ENCODE measurements around the gene NLRP14.

NLRP14 gene, protein sequence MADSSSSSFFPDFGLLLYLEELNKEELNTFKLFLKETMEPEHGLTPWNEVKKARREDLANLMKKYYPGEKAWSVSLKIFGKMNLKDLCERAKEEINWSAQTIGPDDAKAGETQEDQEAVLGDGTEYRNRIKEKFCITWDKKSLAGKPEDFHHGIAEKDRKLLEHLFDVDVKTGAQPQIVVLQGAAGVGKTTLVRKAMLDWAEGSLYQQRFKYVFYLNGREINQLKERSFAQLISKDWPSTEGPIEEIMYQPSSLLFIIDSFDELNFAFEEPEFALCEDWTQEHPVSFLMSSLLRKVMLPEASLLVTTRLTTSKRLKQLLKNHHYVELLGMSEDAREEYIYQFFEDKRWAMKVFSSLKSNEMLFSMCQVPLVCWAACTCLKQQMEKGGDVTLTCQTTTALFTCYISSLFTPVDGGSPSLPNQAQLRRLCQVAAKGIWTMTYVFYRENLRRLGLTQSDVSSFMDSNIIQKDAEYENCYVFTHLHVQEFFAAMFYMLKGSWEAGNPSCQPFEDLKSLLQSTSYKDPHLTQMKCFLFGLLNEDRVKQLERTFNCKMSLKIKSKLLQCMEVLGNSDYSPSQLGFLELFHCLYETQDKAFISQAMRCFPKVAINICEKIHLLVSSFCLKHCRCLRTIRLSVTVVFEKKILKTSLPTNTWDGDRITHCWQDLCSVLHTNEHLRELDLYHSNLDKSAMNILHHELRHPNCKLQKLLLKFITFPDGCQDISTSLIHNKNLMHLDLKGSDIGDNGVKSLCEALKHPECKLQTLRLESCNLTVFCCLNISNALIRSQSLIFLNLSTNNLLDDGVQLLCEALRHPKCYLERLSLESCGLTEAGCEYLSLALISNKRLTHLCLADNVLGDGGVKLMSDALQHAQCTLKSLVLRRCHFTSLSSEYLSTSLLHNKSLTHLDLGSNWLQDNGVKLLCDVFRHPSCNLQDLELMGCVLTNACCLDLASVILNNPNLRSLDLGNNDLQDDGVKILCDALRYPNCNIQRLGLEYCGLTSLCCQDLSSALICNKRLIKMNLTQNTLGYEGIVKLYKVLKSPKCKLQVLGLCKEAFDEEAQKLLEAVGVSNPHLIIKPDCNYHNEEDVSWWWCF

DNA sequence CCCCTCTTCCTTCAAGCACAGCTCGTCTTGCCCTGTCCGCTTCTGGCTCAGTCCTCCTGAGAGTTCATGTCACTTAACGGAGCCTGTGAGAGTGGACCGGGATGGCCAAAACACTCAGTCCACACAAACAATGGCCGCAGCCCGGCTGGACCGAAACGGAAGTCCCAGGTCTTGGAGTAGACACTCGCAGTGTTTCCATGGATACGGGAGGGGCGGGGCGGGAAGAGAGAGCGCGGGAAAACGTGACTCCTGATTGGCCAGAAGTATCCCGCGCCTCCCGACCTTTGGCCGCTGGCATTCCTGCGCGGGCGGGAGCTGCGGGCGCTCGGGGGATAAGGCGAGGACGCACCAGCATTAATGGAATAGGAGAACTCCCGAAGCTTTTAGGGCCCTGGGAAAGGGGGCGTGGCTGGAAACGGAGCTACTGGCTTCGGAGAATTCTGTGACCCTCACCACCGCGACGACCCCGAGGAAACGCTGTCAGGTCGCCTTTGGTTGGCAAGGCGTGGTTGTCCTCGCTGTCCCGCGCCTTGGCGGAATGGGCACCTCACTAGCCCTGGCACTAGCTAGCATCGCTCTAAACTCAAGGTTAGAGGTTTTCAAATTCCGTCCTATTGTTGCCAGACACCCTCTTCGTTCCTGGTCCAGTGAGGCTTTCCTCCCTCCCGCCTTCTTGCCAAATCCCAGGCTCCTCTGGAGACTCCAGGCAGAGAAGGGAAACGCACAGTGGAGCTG, at the start of gene NLRP14, which contains the start of gene ZNF214:
Gene NLRP14, plus strand, starts transcription at position 297 of the 735 bp plus-strand sequence. CDS start 18,108 bp downstream, outside the sequence.
Gene ZNF214, minus strand, starts transcription at position 164 of the 735 bp plus-strand sequence. CDS start 17,511 bp downstream, outside the sequence.
- in situ Hi-C loops (cut with HindIII; ENCODE audit: low sequenced_read_pairs) = loop anchor here (5.0 kb wide), 1 partner anchor 48 kb away; no protein-coding TSS in a partner anchor

DNA sequence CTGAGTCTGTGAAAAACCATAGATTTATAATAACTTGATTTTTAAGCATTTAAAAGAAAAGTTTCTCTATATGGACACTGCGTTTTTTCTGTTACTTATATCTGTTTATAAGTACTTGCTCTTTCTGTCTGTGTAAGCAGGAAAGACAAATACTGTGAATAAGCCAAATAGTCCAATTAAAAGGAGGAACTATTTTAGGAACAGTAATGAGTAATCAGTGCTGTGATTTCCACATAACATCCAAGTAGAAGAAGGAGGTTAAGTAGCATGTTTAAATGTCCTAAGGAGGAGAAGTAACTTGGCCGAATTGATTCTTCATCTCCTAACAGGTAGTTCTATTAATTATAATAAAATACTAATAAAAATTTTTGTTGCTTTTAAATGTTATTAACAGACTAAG, 40.9 kb upstream of the NLRP14 start:
- in situ Hi-C loops (cut with HindIII; ENCODE audit: low sequenced_read_pairs) = no loop called here

DNA sequence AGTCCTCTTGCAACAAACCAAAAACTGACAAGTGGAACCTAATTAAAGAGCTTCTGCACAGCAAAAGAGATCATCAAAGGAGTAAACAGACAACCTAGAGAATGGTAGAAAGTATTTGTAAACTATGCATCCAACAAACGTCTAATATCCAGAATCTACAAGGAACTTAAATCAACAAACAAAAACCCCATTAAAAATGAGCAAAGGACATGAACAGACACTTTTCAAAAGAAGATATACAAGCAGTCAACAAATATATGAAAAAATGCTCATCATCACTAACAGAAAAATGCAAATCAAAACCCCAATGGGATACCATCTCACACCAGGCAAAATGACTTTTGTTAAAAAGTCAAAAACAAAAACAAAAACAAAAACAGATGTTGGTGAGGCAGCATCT, 33.8 kb upstream of the NLRP14 start:
- in situ Hi-C loops (cut with HindIII; ENCODE audit: low sequenced_read_pairs) = no loop called here

DNA sequence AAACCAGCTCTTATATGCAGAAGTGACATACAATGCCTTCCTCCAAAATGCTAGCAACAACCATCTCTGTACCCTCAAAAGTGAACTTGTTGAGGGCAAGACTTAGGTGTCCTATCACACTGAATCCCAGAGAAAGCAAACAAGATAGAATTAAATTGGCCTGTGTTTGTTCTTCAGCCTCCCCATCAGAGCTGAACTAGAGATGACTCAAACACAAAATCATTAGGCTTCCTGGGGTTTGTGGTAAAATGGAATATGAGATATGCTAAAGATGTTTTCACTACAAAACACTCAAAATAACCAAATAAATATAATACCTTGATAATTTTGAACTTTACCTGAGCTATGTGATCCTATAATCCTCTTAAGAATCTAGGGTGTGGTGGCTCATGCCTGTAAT, 31.8 kb upstream of the NLRP14 start:
- in situ Hi-C loops (cut with HindIII; ENCODE audit: low sequenced_read_pairs) = no loop called here

DNA sequence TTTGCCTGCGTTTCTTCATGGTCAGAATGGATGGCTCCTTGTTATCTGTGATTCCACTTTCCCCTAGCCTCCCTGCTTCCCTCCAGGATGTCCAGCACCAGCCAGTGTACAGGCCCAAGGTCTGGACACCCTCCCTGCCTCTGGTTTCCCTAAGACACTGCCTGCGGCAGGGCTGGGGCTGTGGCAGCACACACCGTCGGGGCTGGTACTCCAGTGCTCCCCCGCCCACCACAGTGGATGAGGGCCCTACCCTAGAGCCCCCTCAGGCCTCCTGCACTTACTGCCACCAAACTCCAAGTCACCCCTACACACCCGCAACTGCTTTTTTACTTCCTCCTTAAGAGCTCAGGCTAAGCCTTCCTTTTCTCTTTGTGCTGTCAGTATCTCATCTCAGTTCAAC, 29.1 kb upstream of the NLRP14 start:
- in situ Hi-C loops (cut with HindIII; ENCODE audit: low sequenced_read_pairs) = loop anchor here (5.0 kb wide), 2 partner anchors 34 to 56 kb away; no protein-coding TSS in a partner anchor

DNA sequence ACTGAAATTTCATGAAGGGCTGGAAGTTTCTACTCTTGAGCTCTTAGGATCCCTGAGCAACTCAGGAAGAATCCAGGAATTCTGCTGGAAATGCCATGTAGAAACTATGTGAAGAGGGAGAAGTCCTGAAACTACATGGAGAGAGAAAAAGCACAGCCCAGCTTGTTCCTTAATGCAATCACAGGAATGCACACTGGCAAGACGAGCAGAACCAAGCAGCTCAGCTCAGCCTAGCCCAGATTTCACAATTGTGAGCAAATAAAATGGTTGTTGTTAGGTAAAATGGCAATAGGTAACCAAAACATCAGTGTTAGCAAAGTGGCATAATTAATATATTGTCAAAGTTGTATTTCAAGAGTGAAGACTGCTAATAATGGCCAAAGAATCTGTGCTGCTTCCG, 28.3 kb upstream of the NLRP14 start:
- in situ Hi-C loops (cut with HindIII; ENCODE audit: low sequenced_read_pairs) = loop anchor here (5.0 kb wide), 2 partner anchors 35 to 55 kb away; no protein-coding TSS in a partner anchor

DNA sequence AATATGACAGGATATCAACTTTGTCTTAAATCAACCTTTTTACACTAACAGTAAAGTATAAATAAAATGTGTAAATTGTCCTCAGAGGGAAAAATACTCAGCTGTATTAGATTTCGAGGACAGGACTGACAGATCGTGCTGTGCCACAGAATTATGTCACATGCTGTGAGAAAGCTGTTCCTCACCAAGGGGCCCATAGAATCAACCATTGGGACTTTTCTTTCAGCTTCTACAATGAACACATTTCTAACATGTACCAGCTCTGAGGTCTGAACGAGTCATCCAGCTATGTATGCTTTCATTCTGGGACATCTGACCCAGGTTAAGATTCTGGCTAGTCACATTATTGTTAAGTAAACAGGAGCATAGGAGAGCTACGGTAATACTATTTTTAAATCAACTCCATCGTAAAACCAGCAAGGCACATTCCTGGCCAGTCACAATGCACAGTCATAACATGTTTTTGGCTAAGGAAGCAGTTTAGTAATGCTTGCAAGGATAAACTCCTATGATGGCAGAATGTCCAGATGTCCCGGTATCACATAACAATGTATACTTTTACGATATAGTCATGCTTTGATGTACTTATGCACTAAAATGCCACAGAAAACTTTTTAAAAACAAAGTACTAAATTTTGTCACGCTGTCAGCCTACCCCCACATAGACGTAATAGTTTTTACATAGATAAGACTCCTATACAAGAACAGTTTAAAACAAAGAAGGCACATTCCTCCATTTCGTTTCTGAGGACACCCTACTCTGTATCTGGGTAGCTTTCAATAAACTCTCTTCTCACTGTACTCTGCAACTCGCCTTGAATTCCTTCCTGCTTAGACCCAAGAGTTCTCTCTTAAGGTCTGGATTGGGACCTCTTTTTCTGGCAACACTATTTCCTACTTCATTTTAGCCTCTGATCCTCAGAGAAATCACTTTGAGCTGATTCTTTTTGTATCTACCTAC, 27.5 kb upstream of the NLRP14 start:
- in situ Hi-C loops (cut with HindIII; ENCODE audit: low sequenced_read_pairs) = loop anchor here (5.0 kb wide), 2 partner anchors 35 to 55 kb away; no protein-coding TSS in a partner anchor

DNA sequence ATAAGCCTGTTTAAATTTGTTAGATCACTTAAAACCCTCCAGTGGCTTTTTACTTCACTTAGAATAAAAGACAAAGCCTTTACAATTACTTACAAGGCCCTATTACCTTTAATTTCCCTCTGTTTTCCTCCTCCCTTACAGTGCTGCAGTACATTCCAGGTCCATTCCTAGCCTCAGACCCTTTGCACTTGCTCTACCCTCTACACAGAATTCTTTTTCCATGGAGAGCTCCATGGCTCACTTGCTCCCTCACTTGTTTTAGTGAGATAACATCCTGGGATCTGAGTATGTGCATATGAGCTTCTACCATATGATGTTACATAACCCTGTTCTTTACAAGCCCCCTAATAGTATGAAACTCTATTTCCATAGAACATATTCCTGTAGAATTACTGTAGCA, 24.6 kb upstream of the NLRP14 start:
- in situ Hi-C loops (cut with HindIII; ENCODE audit: low sequenced_read_pairs) = no loop called here

DNA sequence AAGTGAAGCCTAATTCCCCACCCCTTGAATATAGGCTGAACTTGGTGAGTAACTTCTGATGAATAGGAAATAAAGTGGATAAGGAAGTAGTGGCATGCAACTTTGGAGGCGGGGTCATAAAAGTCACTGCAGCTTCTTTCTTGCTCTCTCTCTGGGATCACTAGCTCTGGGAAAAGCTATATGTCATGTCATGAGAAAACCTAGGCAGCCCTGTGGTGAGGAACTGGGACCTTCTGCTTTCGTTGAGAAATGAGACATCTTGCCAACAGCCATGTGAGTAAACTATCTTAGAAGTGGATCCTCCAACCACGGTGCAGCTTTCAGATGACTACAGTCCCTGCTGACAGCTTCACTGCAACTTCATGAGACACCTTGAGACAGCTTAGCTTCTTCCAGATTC, 15.8 kb upstream of the NLRP14 start:
- in situ Hi-C loops (cut with HindIII; ENCODE audit: low sequenced_read_pairs) = no loop called here

DNA sequence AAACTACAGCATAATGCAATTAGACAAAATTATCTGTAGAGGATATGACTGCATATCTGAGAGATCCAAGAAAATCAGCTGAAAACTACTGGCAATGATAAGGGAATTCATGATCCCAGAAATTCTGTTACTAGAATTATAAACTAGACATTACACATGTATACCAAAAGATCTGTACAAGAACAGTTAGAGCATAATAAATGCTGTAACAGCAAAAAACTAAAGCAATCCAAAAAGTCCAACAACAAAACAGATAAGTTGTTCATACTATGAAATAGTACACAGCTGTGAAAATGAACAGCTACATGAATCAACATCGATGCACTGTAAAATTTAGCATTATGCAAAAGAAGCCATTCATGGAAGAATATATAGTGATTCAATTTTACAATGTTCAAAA, 6.2 kb upstream of the NLRP14 start:
- in situ Hi-C loops (cut with HindIII; ENCODE audit: low sequenced_read_pairs) = no loop called here

DNA sequence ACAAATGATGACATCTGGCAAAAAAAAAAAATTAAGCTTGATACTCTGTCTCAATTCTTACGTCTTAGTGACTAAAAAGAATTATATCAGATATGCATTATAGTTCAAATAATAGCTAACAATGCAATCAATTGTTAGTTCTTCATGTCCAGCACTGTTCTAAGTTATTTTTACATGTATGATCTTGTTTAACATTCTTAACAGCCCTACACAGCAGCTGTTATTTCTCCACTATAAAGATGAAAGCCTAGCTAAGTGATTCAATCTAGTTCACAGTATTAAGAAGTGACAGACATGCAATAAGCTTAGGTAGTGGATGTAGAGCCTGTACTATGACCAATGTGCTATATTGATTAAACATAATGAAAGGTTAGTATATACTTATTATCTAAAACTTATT, 4.3 kb upstream of the NLRP14 start:
- in situ Hi-C loops (cut with HindIII; ENCODE audit: low sequenced_read_pairs) = no loop called here

DNA sequence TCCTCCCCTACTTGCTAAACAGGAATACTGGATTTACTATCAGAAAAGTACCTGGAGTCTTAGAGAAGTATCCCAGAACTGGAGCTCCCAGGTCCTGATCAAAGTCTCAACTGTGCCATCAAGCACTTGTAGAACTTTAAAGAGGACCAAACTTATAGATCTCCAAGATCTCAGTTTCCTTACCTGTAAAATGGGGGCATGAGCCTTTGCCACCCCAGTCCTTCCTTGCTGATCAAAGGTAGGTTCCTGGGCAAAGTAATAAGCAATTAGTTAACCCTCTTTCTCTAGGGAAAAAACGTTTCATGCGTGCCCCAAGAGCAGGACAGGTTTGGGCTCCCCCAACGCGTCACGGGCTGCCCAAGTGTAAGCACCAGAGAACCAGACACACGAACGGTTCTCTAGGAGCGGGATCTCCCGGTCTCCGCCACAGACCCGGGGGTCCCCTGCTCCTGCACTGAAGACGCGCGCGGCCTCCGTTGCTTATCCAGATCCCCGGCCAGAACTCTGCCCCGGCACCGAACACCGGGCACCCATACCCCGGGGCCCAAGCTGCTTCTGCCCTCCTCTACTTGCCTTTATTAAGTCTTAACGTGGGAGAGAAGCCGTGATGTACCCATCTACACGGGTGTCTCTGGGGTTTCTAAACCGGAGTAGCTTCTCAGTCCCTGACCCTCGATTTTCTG, 638 bp upstream of the NLRP14 start:
- in situ Hi-C loops (cut with HindIII; ENCODE audit: low sequenced_read_pairs) = loop anchor here (5.0 kb wide), 1 partner anchor 47 kb away; no protein-coding TSS in a partner anchor

DNA sequence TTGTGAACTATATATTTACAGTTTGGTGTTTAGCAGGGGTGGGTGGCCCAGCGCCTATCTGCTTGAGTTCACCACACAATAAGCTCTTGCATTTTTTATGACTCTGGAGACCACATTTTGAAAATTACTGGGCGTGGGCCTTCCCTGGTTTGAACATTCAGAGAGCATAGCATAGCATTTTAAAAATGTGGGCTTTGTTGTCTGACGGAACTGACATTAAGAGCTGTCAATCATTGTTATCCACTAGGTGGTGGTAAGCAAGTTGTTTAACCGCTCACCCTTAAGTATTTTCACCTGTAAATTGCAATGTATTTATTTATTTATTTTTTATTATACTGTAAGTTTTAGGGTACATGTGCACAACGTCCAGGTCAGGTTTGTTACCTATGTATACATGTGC, 1.0 kb downstream of the NLRP14 start:
- in situ Hi-C loops (cut with HindIII; ENCODE audit: low sequenced_read_pairs) = loop anchor here (5.0 kb wide), 1 partner anchor 49 kb away; no protein-coding TSS in a partner anchor

DNA sequence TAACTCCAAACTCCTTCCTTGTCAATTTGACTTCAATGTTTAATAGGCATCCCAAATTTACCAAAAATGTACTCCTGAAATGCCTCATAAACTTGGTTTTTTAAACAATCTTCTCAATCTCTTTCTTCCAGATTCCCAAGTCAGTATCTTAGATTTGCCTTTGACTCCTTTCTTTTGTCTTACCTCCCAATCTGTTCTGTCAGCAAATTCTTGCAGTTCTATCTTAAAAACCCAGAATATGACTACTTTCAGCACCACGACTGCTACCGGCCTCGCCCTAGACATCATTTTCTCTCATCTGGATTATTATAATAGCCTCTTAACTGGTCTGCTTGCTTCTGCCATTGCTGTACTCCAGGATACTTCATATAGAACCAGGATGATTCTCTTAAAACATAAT, 7.9 kb downstream of the NLRP14 start:
- in situ Hi-C loops (cut with HindIII; ENCODE audit: low sequenced_read_pairs) = no loop called here

DNA sequence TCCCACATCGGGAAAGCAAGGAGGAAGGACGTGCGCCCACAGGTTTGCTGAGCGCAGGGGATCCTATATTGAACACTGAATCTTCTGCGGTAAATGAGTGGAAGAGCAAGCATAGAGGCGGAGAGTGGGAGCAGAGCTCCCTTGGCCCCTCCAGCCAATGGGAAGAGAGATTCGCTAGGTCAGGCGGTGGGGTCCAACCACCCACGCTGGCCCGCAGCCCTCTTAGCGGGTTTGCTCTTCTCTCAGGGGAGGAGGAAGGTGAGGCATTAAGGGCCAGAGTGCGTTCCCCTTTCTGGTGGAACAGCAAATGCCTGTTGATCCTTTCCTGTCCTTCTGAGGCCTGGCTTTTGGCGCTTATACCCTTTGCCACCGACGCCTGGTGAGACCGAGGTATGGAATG, 10.6 kb downstream of the NLRP14 start:
- in situ Hi-C loops (cut with HindIII; ENCODE audit: low sequenced_read_pairs) = no loop called here

DNA sequence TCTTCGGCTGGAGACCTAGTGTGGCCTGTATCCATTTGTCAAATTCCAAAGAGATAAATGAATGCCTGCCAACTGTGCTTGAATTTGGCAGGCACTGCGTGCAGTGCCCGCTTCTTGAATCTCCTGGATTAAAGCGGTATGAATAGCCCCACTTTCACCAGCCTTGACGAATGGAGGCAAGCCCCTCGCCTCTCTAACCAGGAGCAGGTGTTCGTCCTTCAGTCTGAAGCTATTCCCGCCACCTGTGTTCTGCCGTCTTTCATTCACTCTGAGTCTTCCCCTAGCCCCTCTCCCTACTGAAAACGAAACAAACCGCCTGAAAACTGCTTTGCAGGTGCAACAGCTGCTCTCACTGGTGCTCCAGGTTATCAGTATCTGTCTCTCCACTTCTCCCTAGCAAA, 11.2 kb downstream of the NLRP14 start:
- in situ Hi-C loops (cut with HindIII; ENCODE audit: low sequenced_read_pairs) = no loop called here

DNA sequence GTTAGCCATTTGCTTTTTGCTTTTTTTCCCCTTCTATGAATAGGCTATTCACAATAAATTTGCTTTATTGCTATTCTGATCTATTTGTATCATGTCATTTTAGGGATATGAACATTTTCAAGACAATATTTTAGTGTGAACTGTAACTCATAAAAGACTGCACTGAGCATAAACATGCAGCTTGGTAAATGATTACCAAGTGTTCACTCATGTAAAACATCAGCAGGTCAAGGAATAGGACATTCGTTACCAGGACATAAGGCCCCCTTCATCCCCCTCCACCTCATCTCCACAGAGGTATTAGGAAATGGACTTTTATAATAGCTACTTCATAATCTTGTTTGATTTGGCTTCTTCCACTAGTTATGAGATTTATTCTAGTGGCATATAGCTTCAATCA, 12.4 kb downstream of the NLRP14 start:
- in situ Hi-C loops (cut with HindIII; ENCODE audit: low sequenced_read_pairs) = no loop called here

DNA sequence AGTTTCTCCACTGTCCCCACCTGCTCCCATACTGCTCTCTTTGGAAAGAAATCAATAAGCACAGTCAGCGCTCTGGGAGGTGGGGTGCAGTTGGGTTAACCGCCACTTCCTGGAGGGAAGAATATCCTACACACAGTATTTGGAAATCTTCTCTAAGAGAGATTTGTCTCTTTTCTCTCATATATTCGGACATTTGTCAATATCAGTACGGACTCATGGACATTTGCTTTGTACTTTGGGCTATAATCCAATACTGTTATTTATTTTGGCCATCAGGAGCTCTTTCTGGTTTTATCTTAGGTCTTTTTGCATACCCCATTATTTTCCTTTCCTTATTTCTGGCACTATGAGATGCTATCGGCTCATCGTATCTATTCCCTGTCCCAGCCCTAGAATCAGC, 13.7 kb downstream of the NLRP14 start:
- in situ Hi-C loops (cut with HindIII; ENCODE audit: low sequenced_read_pairs) = no loop called here
